H1 (cell line): ENCODE results near the gene HRH1. TPM values are rescaled to one million over a fixed set of nuclear protein-coding genes. Genes with fewer than 3 reads are reported as not detected.

ENCODE experiments used
- CTCF ChIA-PET: fragments of 300-600 bp; sonication (Branson Sonifier 250); formaldehyde crosslinking; loops from one replicate; lab custom pipeline; 2021; ENCODE audit not compliant: partially characterized antibody; lab: Charles Lee
- POLR2A ChIA-PET: fragments of 300-600 bp; sonication (Branson Sonifier 250); formaldehyde crosslinking; loops from one replicate; lab custom pipeline; 2021; ENCODE audit warnings: inconsistent platforms; ENCODE audit not compliant: partially characterized antibody; lab: Charles Lee
- DNase-seq, 2 experiments: peaks; one replicate each; pipeline versions ENCODE4 v3.0.0 to v3.0.0-alpha.2; 2010 to 2022; ENCODE audit warnings: low spot score in 2 of 2, low read depth in 1 of 2, mixed read lengths in 1 of 2
- FAIRE-seq: peaks from 2 replicates; lab custom pipeline; 2011; peaks lifted over from hg19 to GRCh38; lab: Jason Lieb, UNC
- H2AFZ ChIP-seq: 2 replicates; pipeline ENCODE4 v1.8.1; 2012; ENCODE audit warnings: low read length, inconsistent platforms
- H2AK5ac ChIP-seq: 2 replicates; pipeline ENCODE4 v1.6.1; 2013; ENCODE audit warnings: low read depth, low read length
- H2BK120ac ChIP-seq: replicated peaks from 2 replicates; pipeline ENCODE3; 2013; ENCODE audit warnings: low read depth, low read length, inconsistent platforms
- H2BK12ac ChIP-seq: 2 replicates; pipeline ENCODE4 v1.6.1; 2013; ENCODE audit warnings: low read depth, low read length
- H2BK15ac ChIP-seq: 2 replicates; pipeline ENCODE4 v1.6.1; 2013; ENCODE audit warnings: low read length
- H2BK20ac ChIP-seq: 2 replicates; pipeline ENCODE4 v1.6.1; 2013; ENCODE audit warnings: low read length
- H2BK5ac ChIP-seq: 2 replicates; pipeline ENCODE4 v1.6.1; 2013; ENCODE audit warnings: low read depth, low read length
- H3K14ac ChIP-seq: 2 replicates; pipeline ENCODE4 v1.6.1; 2013; ENCODE audit warnings: inconsistent platforms; ENCODE audit not compliant: insufficient read length
- H3K18ac ChIP-seq: 2 replicates; pipeline ENCODE4 v1.6.1; 2013; ENCODE audit warnings: low read length; ENCODE audit errors: extremely low read depth
- H3K23ac ChIP-seq: 2 replicates; pipeline ENCODE4 v1.6.1; 2013; ENCODE audit warnings: inconsistent platforms; ENCODE audit not compliant: insufficient read length
- H3K23me2 ChIP-seq: 2 replicates; pipeline ENCODE4 v1.6.1; 2013; ENCODE audit warnings: low read depth, low read length
- H3K27ac ChIP-seq: 2 replicates; pipeline ENCODE4 v1.6.1; 2011; ENCODE audit warnings: low read depth, low read length, inconsistent platforms
- H3K27me3 ChIP-seq, 4 experiments: replicated peaks in 1 of 4; 1 replicate in 1 of 4; 2 replicates in 3 of 4; pipeline versions ENCODE4 v1.6.1 to v1.8.1; 2011 to 2013; ENCODE audit warnings: low read length in 3 of 4, mild to moderate bottlenecking in 3 of 4, inconsistent platforms in 2 of 4, mixed read lengths in 2 of 4, moderate library complexity in 1 of 4; ENCODE audit not compliant: control insufficient read depth in 3 of 4, insufficient read depth in 3 of 4; ENCODE audit errors: extremely low read depth in 1 of 4
- H3K36me3 ChIP-seq, 4 experiments: 2 replicates each; pipeline versions ENCODE4 v1.6.1 to v1.8.1; 2011 to 2013; ENCODE audit warnings: mild to moderate bottlenecking in 4 of 4, low read length in 3 of 4, moderate library complexity in 2 of 4, control low read depth in 1 of 4, inconsistent platforms in 1 of 4; ENCODE audit not compliant: insufficient read depth in 4 of 4, control insufficient read depth in 2 of 4
- H3K4ac ChIP-seq: replicated peaks from 2 replicates; pipeline ENCODE3; 2013; ENCODE audit warnings: low read length, low read depth, mixed read lengths, inconsistent platforms; ENCODE audit not compliant: insufficient read length
- H3K4me1 ChIP-seq, 4 experiments: replicated peaks in 1 of 4; 1 replicate in 1 of 4; 2 replicates in 3 of 4; pipeline versions ENCODE4 v1.6.1 to v1.8.1; 2011 to 2013; ENCODE audit warnings: low read length in 3 of 4, inconsistent platforms in 2 of 4, mixed read lengths in 1 of 4; ENCODE audit not compliant: insufficient read depth in 4 of 4, control insufficient read depth in 3 of 4
- H3K4me2 ChIP-seq, 2 experiments: 2 replicates each; pipeline versions ENCODE4 v1.6.1 to v1.8.1; 2011 to 2013; ENCODE audit warnings: low read depth in 2 of 2, low read length in 2 of 2, control low read depth in 1 of 2, inconsistent platforms in 1 of 2, mild to moderate bottlenecking in 1 of 2; ENCODE audit not compliant: insufficient read depth in 1 of 2
- H3K4me3 ChIP-seq, 4 experiments: fragments of 200-600, 300-600 bp in 1 of 4; sonication (generic), shearing (Covaris generic), sonication (Bioruptor Twin) in 1 of 4; 2 replicates each; pipeline versions ENCODE4 v1.5.1 to v1.8.1; 2011 to 2016; ENCODE audit warnings: low read length in 4 of 4, low read depth in 3 of 4, control low read depth in 2 of 4, inconsistent platforms in 2 of 4, mild to moderate bottlenecking in 2 of 4, mixed read lengths in 1 of 4, moderate library complexity in 1 of 4; ENCODE audit not compliant: insufficient read depth in 2 of 4; ENCODE audit errors: extremely low read depth in 1 of 4
- H3K56ac ChIP-seq: replicated peaks from 2 replicates; pipeline ENCODE3; 2013; ENCODE audit warnings: low read depth, mild to moderate bottlenecking, mixed read lengths, low read length, inconsistent platforms; ENCODE audit not compliant: insufficient read length
- H3K79me1 ChIP-seq: 2 replicates; pipeline ENCODE4 v1.6.1; 2013; ENCODE audit warnings: low read depth, low read length, control low read depth
- H3K79me2 ChIP-seq, 2 experiments: 2 replicates each; pipeline versions ENCODE4 v1.6.1 to v1.8.1; 2012 to 2013; ENCODE audit warnings: low read length in 2 of 2, mild to moderate bottlenecking in 2 of 2, inconsistent platforms in 1 of 2; ENCODE audit not compliant: insufficient read depth in 2 of 2, control insufficient read depth in 1 of 2
- H3K9ac ChIP-seq, 4 experiments: replicated peaks in 1 of 4; 1 replicate in 1 of 4; 2 replicates in 3 of 4; pipeline versions ENCODE4 v1.6.1 to v1.8.1; 2011 to 2013; ENCODE audit warnings: low read depth in 3 of 4, low read length in 3 of 4, control low read depth in 2 of 4, mild to moderate bottlenecking in 2 of 4, moderate library complexity in 2 of 4, inconsistent platforms in 1 of 4; ENCODE audit errors: extremely low read depth in 1 of 4
- H3K9me3 ChIP-seq, 2 experiments: 2 replicates each; pipeline versions ENCODE4 v1.6.1 to v1.8.1; 2012 to 2013; ENCODE audit warnings: mild to moderate bottlenecking in 2 of 2, moderate library complexity in 2 of 2, control low read depth in 1 of 2, inconsistent platforms in 1 of 2, low read depth in 1 of 2, low read length in 1 of 2, mixed read lengths in 1 of 2; ENCODE audit not compliant: insufficient read depth in 2 of 2
- H4K20me1 ChIP-seq, 2 experiments: replicated peaks in 1 of 2; 2 replicates each; pipeline versions ENCODE3 to v1.8.1; 2011 to 2013; ENCODE audit warnings: inconsistent platforms in 2 of 2, low read length in 2 of 2, mild to moderate bottlenecking in 1 of 2; ENCODE audit not compliant: insufficient read depth in 2 of 2, control insufficient read depth in 1 of 2
- H4K5ac ChIP-seq: 2 replicates; pipeline ENCODE4 v1.6.1; 2013; ENCODE audit warnings: low read length, low read depth, mixed read lengths, inconsistent platforms; ENCODE audit not compliant: insufficient read length
- H4K8ac ChIP-seq: 2 replicates; pipeline ENCODE4 v1.8.0; 2013; ENCODE audit warnings: mild to moderate bottlenecking, moderate library complexity, low read length, inconsistent platforms; ENCODE audit not compliant: insufficient read depth; ENCODE audit errors: extremely low read depth
- H4K91ac ChIP-seq: replicated peaks from 2 replicates; pipeline ENCODE3; 2013; ENCODE audit warnings: low read length, mixed read lengths, inconsistent platforms; ENCODE audit not compliant: insufficient read length
- BCL11A ChIP-seq, 2 experiments: IDR thresholded peaks; one replicate each; pipeline ENCODE4 v1.6.1; 2011; ENCODE audit warnings: low read depth in 2 of 2, low read length in 2 of 2, mild to moderate bottlenecking in 2 of 2
- NRF1 ChIP-seq: IDR thresholded peaks from 2 replicates; pipeline ENCODE4 v1.6.1; 2011; ENCODE audit warnings: mild to moderate bottlenecking, low read depth, low read length, improper control_type of control experiment
- POLR2A ChIP-seq, 2 experiments: IDR thresholded peaks; 1 replicate in 1 of 2; 2 replicates in 1 of 2; pipeline ENCODE4 v1.6.1; 2011; ENCODE audit warnings: low read depth in 2 of 2, low read length in 2 of 2, mild to moderate bottlenecking in 2 of 2; ENCODE audit errors: control extremely low read depth in 1 of 2
- POU5F1 ChIP-seq: IDR thresholded peaks from 2 replicates; pipeline ENCODE4 v1.6.1; 2011; ENCODE audit warnings: low read depth, mild to moderate bottlenecking, low read length, moderate library complexity
- SP1 ChIP-seq: IDR thresholded peaks from 2 replicates; pipeline ENCODE4 v1.6.1; 2011; ENCODE audit warnings: low read depth, low read length
- SUZ12 ChIP-seq: fragments of 200-600 bp; sonication (generic); IDR thresholded peaks from 2 replicates; pipeline ENCODE4 v1.6.1; 2012; ENCODE audit warnings: mild to moderate bottlenecking, inconsistent platforms, low read length, moderate library complexity, mixed read lengths
- WGBS, 2 experiments: shearing (Covaris generic) in 1 of 2; methylation state at CpG; one replicate each; pipeline versions ENCODE4 v1.1.6 to v1.1.7; 2013 to 2015; ENCODE audit warnings: low lambda C conversion rate in 2 of 2, mixed read lengths in 2 of 2, inconsistent platforms in 1 of 2, low coverage in 1 of 2, missing lambda C conversion rate in 1 of 2; ENCODE audit not compliant: insufficient replicate concordance in 2 of 2, insufficient coverage in 1 of 2, insufficient read length in 1 of 2; ENCODE audit errors: extremely low coverage in 1 of 2, missing lambda C conversion rate in 1 of 2; 5-methylcytosine and 5-hydroxymethylcytosine counted together
- polyA plus RNA-seq, 7 experiments: library from polyadenylated mRNA; depleted of rRNA in 3 of 7; stranded (reverse) in 5 of 7; unstranded in 2 of 7; fragments of >200 nt in 5 of 7; fragments of 200-250 nt in 2 of 7; gene quantifications; 1 replicate in 5 of 7; 2 replicates in 1 of 7; 4 replicates in 1 of 7; pipeline versions ENCODE4 v1.2.1 to v1.2.3, GENCODE V29; 2011 to 2013; ENCODE audit warnings: missing spikeins in 2 of 7, mixed read lengths in 2 of 7
- total RNA-seq: library from RNA; stranded (reverse); fragmentation: NEBNext Ultra II Directional; extraction: Animal tissue kit (Norgen Biotek cat#: 25700); gene quantifications from 2 replicates; pipeline ENCODE4 v1.2.1, GENCODE V29; 2021

Gene HRH1
- total and polyA plus RNA-seq, 2 of the 8 experiments (the other 6 are each of a cell fraction or from before 2014, with no cell fraction given): 0.11 TPM; not detected in 1

- H4K91ac ChIP-seq: no peak overlapping the region
- H3K4me3 ChIP-seq: no peak overlapping the region
- no peaks in the 10 kb centered on the region for H3K23me2 ChIP-seq
- no peaks in the 10 kb centered on the region for H3K79me2 ChIP-seq
- no peak for FAIRE-seq
- H3K23ac ChIP-seq: no peak overlapping the region
- WGBS, 2 experiments: 87% methylated on average over 4 of the region's 4 CpGs; no CpG with 5 or more reads in 1 of the 2 experiments
- no peaks in the 10 kb centered on the region; a peak in 1 of 7 replicates for H3K27me3 ChIP-seq
- no peak overlapping the region for H3K56ac ChIP-seq
- no peak overlapping the region for H3K4ac ChIP-seq
- no peak overlapping the region for H2AFZ ChIP-seq
- no peaks in the 10 kb centered on the region; a peak in 1 of 7 replicates for H3K4me1 ChIP-seq
- H3K79me1 ChIP-seq: no peaks in the 10 kb centered on the region
- no peak overlapping the region for H4K8ac ChIP-seq
- H3K27ac ChIP-seq: no peak overlapping the region
- POLR2A ChIA-PET: interaction anchor here (1.1 kb wide), 1 partner anchor 78 kb away, joined by 3 read pairs; no protein-coding TSS in a partner anchor
- H3K9me3 ChIP-seq: no peaks in the 10 kb centered on the region
- no peak overlapping the region for H3K14ac ChIP-seq
- H3K36me3 ChIP-seq: no peaks in the 10 kb centered on the region
- no peak overlapping the region for H2AK5ac ChIP-seq
- H2BK5ac ChIP-seq: no peak overlapping the region
- H2BK120ac ChIP-seq: no peak overlapping the region
- TF ChIP-seq POLR2A (IDR thresholded peaks at IDR 0.05; ENCODE audit: control extremely low read depth in 1 of 2, low read depth in 2 of 2, low read length in 2 of 2) (no peak), NRF1 (no peak), BCL11A (IDR thresholded peaks at IDR 0.05; ENCODE audit: low read depth in 2 of 2, low read length in 2 of 2) (no peak), POU5F1 (no peak), SUZ12 (no peak), SP1 (no peak)
- H2BK20ac ChIP-seq: no peak overlapping the region
- H3K4me2 ChIP-seq: no peak overlapping the region
- CTCF ChIA-PET: interaction anchor here (0.7 to 2.5 kb wide), 5 partner anchors 12 to 51 kb away, joined by 3 to 13 read pairs (median 8); no protein-coding TSS in a partner anchor
- no peak overlapping the region for H2BK15ac ChIP-seq
- no peak overlapping the region for H4K5ac ChIP-seq
- H2BK12ac ChIP-seq: no peak overlapping the region
- no peak overlapping the region for H3K9ac ChIP-seq
- no peaks in the 10 kb centered on the region for H4K20me1 ChIP-seq
- no peak overlapping the region for H3K18ac ChIP-seq
- DNase-seq: no peak
Observed at GRCh38 chr3:11173828-11174465, 19.7 kb downstream of the HRH1 start.
